CD4-positive, alpha-beta T cell treated with Interleukin-21 for 1 hour (primary cell): Measurements from ENCODE around the gene ULK3.

Experiments used
- DNase-seq: peaks from one replicate; pipeline ENCODE4 v3.0.0-alpha.2; 2020

Gene ULK3

GRCh38 chr15:74798388-74799254, 44.3 kb downstream of the ULK3 start:
- no peak for DNase-seq

DNA sequence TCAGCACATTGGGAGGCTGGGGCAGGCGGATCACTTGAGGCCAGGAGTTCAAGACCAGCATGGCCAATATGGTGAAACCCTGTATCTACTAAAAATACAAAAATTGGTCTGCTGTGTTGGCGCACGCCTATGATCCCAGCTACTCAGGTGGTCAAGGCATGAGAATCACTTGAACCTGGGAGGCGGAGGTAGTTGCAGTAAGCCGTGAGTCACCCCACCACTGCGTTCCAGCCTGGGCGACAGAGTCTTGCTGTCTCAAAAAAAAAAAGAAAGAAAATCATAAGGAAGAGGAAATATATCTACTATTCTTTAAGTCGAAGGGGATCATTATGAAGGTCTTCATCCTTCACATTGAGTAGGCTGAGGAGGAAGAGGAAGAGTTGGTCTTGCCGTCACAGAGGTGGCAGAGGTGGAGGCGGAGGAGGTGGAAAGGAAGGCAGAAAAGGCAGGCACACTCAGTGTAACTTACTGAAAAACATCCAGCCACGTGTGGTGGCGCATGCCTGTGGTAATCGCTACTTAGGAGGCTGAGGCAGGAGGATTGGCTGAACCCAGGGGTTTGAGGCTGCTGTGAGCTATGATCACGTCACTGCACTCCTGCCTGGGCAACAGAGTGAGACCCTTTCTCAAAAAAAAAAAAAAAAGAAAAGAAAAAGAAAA, 46.9 kb downstream of the ULK3 start:
- DNase-seq = no peak

DNA sequence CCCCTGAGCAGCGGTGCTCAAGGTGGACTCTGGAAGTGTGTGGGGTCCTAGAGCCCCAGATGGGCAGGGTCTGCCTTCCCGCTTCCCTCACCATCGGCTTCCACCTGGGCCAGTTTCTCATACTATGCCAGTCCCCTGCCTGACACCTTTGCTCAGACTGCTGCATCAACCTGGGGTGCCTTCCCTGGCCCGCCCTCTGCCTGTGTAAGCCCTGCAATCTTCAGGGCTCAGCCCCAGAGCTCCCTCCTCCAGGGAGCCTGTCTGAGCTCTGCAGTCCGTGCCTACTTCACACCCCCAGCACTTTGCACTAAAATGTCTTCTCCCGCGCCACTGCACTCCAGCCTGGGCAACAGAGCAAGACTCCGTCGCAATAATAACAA, 48.0 kb downstream of the ULK3 start:
- no peak for DNase-seq

GRCh38 chr15:74794248-74794969, 48.5 kb downstream of the ULK3 start:
- no peak for DNase-seq

DNA sequence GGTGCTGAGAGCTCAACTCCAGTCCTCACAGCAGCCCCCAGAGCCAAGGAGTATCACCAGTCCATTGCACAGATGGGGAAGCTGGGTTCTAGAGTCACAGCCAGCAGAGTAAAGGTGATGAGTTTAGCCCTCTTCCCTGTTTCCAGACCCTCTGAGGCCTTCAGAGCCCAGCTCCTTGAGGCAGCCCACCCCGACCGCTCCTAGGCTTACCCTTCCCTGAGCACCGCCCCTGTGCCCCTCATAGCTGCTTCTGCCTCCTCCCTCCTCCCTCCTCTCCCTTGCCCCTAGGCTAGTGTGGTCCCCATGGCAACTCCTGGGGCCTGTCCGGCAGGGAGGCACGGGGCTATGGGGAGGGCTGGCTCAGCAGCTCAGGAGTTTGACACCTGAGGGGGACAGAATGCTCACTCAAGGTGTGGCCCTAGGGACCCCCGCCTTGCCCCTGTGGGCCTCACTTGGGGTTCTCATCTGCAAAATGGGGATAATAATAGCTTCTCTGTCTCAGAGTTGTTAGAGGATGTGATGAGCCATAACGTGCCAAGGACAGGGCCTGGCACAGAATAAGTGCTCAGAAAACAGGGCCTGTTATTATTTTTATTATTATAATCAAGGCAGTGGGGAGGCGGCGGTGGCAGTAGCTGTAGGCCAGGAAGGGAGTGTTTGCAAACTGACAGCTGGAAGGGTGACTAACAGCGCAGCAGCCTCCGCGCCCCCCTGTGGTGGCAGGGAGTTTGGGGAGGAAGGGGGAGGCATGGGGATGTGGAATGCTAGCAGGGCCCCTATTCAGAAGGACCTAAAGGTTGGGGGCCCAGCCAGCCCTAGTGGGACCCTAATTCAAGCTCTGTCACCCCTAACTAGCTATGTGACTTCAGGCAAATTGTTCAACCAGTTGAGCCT, 49.6 kb downstream of the ULK3 start:
- peak; percentile 81 for DNase-seq

GRCh38 chr15:74792227-74793016, 50.5 kb downstream of the ULK3 start:
- no peak for DNase-seq

GRCh38 chr15:74791667-74792066, 51.3 kb downstream of the ULK3 start:
- DNase-seq = no peak

GRCh38 chr15:74791007-74791406, 51.9 kb downstream of the ULK3 start:
- DNase-seq = no peak

DNA sequence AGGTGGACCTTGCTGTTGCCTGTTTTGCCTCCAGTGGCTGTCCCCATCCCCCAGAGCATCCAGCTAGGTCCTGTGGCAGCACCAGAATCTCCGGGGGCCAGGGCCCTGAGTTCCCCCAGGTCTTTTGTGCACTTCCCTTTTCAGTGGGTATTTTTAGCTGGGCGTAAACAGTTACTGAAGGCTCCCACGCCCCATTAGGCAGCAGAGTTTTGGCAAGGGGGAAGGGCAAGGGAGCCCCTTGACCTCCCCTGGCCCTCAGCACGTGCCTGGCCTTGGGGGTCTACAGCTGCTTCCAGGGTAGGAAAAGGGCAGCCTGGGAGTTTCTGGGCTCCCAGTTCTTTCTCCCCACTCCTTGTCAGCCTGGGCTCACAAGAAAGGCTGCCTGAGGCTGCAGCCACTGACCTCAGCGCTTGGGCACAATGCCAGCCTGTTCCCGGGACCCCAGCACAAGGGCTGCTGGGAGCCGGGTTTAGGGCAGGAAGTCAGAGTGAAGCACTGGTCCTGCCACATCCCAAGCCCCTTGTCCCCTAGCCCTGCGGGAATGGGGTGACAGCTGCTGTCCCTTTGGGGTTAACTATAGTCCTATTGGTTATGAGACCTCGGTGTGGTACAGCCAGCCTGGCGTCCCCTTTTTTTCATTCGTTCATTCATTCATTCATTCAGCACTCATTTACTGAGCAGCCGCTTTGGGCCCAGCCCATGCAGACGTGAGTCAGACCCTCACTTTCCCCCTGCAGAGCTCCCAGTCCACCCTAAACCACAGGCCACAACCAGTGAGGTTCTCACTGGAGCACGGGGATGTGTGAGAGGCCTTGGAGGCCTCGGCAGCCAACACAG, 52.7 kb downstream of the ULK3 start:
- no peak for DNase-seq

- no peak for DNase-seq
Observed at GRCh38 chr15:74789741-74790079, 53.2 kb downstream of the ULK3 start.

DNA sequence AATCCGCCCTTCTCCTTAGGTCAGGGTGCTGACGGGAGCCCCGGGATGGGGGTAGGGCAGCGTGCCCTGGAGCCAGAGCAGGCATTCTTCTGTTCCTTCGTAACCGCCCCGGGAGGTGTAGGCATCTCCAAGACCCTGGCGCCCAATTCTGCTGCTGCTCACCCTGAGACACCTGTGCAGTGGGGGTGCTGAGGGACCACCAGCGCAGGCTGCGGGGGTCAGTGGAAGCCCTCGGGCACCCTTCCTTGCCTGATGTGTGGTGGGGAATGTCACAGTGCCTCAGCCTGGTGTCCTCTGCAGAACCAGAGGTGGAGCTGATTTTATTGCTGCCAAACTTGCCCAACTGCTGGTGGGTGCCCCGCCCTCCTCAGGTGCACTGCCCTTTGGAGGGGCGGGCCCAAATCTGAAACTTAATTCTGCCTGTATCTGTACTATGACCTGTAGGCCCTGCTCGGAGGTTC, 53.8 kb downstream of the ULK3 start:
- DNase-seq = no peak

DNA sequence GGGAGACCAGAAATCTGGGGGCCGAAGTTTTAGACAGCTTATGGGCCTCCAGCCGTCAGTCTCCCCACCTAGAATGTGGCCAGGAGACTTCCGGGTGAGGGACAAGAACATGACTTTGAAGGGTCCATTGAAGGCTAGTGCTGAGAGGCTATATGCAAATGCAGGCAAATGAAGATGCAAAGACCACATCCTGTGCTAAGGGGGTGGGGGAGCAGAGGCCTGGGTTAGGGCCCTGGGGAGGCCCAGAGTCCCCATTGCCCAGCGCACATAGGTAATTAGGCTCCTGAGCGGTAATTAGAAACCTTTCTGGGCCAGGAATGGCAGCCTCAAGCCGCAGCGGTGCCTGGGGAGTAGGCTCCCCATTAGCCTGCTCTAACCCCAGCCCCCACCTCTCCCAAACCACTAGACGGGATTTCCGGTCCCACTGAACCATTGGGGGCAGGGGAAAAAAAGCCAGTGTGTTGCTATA, 54.2 kb downstream of the ULK3 start:
- DNase-seq = peak; percentile 71

DNA sequence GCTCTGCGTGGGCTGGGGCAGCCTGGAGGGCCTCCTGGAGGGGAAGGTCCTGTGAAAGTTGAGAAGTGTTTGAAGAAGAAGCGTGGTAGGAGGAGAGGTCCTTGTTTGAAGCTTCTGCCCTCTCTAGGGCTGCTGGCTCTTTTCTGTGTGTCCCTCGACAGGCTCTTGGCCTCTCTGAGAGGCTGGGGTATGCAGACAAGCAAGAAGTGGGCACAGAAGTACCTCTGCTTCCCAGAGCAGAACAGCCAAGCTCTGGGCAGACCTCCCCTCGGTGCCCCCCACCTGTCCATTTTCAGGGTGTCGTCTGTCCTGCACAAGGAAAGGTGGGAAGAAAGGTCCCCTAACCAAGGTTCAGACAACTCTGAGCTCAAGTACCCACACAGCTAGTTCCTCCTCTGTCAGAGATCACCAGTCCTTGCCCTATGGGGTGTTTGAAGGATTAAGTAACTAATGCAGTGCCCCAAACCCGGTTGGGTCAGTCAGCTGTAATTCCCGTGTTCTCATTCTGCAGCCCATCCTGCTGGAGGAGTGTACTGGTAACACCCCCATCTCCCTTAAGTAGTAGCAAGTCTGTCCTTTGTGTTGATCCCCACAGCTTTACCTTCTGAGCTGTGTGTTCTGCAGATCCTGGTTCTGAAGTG, 54.8 kb downstream of the ULK3 start:
- DNase-seq = no peak

DNA sequence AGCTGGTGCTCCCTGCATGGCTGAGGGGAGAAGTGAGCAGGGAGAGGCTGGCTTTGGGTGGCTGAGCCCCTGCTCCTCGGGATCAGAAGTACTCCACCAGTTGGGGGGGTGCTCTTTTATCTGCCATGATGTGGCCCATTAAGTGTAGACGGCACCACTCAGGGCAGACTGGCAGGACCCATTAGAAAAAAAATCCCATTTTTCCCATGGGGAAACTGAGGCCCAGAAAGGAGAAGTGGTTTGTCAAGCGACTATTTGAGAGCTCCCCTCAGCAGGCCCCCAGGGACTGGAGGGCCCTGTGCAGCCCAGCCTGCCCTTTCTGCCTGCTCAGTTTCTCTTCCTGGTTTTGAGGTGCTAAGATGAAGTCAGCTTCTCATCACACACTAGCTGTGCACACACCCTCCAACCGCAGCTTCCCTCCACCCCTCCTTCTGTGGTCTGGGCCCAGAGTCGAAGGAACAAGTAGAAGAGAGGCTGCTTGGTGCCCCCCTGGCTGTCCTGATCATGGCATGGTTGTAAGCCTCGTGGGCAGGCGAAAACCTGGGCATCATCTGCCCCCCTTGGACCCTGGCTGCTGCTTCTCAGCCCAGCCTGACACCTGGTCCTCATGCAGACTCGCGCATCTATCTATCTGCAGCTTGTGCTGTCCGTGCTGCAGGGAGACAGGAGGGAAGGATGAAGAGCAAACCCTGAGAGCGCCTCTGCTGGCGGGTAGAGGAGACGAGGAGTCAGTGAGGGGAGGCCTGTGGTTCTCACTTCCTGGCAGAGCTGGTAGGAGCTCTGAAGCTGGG, 55.5 kb downstream of the ULK3 start:
- DNase-seq = peak; percentile 92

- no peak for DNase-seq
Observed at GRCh38 chr15:74786551-74787165, 56.3 kb downstream of the ULK3 start.
